GM21447 (cell line): ENCODE data around the gene CAMTA1.
"Not testable (repeated sequence)": the region's sequence is repeated elsewhere in the genome, so short reads cannot be mapped to it uniquely, and the experiment has no call there.

Experiments used
- ATAC-seq: cut with Tn5 transposase; IDR thresholded peaks from one replicate; pipeline ENCODE4 v1.9.1; 2021; ENCODE audit not compliant: unreplicated experiment

The CAMTA1 gene

DNA sequence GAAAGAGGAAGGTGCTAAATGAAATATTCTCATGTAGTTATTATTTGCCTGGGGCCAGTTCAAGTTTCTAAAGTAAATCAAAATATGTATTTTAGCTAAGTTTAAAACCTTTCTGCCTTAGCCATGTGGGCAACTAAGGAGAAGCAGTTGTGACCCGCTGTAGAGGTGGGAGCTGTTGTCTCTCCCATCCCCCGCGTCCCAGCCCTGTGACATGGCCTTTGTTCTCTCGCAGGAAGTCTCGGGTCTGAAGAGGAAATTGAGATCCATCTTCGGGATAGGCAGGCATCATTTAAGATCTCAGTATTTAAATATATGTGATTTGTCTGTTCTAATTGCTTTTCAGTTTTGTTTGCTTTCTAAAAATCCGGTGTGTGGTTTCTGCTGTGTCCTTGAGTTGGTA, 121.5 kb downstream of the CAMTA1 start:
- no peak for ATAC-seq

DNA sequence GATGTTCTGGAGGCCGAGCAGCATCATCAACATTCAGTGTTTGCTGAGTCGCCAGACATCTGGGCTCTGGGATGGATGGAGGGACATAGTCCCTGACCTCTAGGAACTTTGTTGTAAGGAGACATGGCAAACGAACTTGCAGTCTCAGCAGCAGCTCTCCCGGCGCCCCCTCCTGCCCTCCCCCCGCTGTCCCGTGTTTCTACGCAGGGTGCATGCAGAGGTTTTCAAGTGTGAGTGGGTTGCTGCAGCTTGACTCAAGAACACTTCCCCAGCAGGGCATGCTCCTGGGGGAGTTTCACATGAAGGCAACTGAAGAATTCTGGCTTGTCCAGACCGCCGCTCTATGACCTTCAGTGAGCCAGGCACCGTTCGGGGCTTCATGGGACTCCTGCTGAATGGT, 121.9 kb downstream of the CAMTA1 start:
- no peak for ATAC-seq

DNA sequence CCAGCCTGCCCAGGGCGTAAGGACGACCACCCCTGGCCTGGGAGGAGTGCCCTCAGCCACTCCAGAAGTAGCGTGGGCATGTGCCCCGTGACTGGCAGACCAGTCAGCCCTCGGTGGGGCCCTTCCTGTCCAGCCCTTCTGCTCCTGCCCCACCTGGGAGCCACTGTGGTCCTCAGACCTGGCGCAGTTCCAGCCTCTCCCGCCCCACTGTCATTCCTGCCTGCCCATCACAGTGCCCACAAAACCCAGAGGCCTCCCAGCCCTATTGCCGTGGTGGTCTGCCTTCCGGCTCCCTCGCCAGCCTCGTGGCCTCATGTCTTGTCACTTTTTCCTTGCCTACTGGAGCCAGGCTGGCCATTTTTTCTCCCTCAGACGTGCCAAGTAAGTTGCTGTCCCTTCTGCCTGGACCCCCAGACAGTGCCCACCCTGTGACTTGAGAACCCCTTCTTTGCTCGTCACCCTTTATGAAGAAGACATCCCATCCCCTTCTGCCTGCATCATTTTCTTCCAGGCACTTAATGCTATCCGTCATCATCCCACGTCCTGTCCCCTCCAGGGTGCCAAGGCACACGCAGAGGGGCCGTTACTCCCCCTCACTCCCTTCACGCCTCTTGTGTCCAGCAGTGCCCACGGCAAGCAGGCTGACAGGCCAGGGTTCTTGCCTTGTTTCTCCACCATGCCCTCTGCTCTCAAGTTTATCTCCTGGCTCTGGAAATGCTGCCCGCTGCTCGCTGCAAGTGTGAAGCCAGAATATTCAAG, 122.6 kb downstream of the CAMTA1 start:
- ATAC-seq = no peak

DNA sequence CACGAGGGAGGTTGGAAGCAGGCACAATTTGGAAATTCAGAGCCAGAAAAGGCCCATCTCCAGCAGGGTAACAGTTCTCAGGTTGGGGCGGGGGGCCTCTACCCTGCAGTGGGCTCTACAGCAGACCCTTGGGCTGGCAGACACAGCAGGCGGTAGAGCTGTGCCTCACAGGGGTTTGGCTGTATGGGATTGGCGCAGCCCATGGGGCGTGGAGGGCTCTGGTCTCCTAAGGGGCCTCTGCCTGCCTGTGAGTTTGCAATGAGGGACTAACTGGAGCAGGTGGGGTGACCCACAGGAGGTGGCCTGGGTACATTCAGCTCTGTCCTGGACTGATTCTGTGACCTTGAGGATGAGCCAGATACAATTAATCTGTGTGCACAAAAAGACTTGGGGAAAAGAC, 124.1 kb downstream of the CAMTA1 start:
- ATAC-seq = no peak

DNA sequence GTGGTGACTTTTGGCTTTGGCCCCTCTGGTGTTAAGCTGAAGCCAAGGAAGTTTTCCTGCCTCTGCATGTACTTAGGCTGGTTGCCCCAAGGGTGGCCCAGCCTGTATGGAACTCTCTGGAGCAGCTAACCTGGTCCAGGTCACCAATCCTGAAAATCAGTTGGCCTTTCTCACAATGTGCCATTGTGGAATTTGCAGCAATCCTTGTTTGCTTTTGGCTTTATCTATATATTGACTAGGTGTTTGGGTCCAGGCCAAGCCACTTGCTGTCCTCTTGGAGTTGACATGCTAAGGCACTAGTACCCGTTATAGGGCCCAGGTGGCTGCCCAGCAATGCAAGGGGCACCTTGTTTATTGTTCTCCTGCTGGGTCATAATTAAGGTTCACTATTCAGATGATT, 124.6 kb downstream of the CAMTA1 start:
- ATAC-seq = no peak

DNA sequence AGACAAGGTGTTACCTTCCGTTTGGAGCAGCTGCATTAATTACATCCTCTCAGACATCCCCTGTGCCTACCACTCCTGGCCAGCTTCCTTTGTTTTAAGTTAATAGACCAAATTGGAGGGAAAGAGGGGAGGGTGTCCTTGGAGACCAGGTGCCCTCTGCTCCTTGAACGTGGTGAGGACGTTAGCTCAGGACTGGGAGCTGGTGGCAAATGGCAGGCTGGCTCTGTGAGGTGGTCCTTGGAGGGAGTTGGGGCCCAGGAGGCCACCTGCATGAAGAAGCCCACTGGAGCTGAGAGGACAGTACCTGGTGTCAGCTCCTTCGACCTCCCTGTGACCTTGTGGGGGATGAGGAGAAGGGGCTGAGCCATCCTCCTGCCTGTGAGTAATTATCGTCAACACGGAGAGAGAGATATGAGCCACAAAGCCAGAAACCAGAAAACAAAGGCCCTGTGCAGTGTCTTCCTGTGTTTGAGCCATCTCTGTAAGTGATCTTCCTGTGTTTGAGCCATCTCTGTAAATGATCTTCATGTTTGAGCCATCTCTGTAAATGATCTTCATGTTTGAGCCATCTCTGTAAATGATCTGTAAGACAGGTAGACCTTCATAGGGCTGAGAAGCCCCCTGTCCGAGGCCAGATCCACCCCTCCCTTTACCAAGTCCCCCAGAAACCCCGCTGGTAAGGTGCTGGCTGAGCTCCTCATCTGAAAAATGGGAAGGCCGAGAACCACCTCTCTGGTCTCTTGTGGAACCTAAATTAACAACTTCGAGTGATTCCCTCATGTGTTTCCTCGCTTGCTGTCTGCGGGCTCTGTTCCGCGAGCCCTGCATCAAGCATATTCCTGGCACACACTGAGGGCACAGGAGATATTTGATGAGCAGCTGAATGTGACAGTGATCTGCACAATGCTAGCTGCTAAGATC, 126.0 kb downstream of the CAMTA1 start:
- ATAC-seq = no peak

DNA sequence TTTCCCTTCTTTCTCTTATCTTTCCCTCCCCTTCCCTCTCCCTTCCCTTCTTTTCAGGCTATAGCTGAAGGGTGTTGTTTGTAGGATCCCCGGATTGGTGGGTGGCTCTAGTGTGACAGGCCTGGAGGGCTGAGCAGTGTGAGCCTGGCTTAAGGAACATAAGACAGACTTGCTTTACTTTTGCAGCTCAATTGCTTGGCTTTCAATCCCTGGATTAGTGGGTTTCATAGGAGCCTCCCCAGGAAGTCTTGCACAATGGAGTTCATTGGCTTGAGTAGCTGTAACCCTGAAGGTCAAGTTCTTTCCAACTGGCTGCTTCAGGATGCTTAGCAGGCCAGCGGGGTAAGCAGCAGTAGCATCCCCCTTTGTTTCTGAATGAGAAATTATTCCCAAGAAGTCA, 126.7 kb downstream of the CAMTA1 start:
- ATAC-seq = no peak

DNA sequence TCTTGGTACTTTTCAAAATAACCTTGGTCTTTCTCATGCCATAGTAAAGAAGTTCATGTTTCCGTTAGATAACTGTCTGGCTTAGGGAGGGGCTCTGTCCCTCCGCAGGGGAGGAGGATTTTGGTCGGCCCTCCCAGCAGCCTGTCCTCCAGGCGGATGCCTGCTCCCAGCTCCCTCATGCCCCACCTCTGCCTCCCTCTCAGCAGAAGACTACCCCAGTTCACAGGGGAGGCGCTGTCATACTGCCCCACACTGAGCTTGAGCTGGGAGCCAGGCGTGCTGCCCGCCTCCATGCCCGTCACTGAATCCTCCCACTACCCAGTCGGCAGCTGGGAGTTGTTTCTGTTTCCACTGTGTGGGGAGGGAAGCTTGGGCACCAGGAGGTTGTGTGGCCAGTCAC, 127.3 kb downstream of the CAMTA1 start:
- no peak for ATAC-seq

DNA sequence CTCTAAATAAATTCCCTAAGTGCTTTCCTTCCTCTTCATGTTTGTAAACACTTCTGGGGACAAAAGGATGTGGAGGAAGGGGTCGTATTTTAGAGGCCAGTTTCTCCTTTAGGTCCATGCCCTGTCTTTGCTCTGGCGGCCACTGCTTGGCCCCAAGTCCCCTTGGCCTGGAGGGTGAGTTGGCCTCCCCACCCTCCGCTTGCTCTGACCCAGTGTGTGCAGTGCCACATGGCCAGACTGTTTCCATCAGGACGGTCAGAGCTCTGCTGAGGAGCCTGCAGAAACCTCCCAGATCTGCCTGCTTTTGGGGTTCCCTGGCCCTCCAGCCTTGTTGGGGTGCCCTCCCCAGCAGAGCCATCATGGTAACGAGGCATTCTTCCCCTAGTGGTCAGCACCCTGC, 127.8 kb downstream of the CAMTA1 start:
- no peak for ATAC-seq

DNA sequence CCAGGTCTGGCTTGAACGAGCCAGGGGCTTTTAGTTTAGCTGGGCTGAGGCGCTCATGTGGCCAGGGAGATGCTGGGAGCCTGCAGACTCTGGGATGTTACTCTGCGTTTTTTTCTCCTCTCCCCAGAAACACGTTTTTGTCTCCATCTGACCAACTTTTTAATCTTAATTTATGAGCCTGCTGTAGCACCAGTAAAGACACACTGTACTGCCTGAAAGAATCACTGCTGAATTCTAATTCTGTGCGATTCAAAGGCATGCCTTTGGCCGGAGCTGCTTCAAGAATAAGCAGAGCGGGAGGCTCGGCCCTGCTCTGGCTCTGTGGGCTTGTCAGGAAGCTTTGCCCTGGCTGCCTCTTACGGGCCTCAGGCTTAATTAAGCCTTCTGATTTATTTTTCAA, 129.5 kb downstream of the CAMTA1 start:
- no peak for ATAC-seq

DNA sequence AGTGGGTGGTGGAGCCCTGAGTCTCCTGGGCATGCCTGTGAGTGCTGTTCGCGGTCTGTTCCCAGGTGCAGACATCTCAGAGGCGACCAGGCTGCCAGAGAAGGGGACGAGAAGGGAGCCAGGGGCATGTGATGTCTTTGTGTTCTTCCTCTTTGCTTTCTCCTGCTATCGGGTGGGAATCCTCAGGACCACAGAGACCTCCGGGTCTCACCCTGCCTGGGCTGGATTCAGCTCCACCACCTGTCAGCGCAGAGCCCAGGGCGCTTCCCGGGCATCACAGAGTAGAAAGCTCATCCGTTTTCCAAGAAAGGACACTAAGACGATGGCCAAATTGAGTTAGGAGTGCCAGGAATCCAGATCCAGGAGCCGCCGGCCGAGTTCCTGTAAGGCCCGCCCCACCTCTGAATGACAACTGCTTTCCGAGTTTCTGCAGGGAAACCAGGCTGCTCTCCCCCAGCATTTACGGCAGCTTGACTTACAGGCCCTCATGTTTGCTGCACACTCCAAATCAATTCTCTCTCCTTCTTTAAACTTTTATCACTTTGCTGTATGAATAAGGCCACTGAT, 130.8 kb downstream of the CAMTA1 start:
- no peak for ATAC-seq

DNA sequence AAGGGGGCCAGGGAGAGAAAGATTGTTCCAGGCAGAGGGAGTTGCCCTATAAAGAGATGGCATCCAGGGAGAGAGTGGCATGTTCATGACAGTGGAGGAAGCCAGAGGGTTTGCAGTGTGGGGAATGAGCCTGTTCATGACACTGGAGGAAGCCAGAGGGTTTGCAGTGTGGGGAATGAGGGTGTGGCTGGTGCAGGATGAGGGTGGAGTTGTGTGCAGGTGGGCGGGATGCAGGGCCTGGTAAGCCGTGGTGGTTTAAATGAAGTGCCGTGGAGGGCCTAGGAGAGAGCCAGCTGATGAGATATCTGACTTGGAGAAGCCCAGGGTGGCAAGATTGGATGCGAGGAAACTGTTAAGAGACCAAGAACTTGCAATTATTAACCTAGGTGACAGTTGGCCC, 131.8 kb downstream of the CAMTA1 start:
- ATAC-seq = no peak

DNA sequence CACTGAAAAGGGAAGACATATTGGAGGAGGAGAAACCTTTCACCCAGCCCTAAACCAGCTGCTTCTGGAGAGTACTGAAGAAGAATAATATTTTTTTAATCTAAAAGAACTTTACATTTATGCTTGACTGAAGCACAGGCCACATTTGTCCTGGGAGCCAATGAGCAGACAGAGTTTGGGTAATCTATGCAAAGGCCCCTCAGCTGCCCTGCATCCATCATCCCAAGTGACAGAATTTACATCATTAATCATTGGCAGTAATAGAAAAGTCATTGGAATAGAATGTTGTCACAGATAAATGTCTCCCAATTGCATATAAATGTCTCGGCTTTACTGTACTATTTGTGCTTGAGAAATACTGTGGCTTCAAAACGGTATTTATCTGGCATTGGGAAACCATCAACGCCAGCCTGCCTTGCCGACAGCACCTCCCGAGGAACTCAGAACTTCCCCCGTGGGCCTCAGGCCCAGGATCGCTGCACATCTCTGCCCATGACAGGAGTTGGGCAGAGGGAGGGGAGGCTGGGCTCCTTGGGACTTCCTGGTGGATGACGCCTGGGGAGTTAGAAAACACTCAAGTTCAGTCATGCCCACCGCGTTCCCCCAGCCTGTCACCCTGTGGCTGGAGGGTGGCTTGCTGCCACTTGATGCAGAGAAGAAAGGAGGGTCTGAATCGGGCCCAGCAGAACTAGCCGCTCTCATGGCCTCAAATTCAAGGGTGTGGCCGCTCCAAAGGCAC, 133.1 kb downstream of the CAMTA1 start:
- no peak for ATAC-seq

DNA sequence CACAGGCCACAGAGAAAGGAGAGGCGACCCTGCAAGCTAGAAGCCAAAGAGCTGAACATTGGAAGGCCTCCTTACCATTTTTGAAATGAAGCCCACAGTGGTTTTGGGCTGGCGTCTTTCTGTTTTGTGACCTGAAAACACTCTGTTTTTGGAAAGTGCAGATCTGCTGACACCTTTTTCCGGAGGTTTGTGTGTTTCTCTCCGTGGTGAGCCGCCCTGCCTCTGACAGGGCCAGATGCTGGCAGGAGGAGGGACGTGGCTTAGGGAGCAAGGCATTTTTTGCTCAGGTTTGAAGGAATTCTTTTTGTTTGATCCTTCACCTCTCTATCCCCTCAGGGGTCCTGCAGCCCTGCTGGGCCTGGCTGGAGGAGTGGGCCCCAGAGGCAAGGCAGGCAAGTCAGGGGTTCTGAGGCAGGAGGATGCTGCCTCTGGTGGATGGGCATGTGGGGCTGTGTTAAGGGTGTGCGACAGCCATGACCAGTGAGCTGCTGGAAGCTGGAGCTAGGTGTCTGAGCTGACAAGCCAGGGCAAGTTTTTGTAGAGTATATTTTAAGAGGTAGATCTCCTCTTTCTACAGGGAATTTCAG, 133.8 kb downstream of the CAMTA1 start:
- no peak for ATAC-seq

DNA sequence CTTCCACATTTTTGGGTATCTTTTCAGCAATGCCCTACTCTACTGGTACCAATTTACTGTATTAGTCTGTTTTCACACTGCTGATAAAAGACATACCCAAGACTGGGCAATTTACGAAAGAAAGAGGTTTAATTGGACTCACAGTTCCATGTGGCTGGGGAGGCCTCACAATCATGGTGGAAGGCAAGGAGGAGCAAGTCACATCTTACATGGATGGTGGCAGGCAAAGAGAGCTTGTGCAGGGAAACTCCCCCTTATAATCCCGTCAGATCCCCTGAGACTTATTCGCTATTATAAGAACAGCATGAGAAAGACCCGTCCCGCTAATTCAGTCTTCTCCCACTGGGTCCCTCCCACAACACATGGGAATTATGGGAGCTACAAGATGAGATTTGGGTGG, 136.3 kb downstream of the CAMTA1 start:
- ATAC-seq = not testable (repeated sequence)

DNA sequence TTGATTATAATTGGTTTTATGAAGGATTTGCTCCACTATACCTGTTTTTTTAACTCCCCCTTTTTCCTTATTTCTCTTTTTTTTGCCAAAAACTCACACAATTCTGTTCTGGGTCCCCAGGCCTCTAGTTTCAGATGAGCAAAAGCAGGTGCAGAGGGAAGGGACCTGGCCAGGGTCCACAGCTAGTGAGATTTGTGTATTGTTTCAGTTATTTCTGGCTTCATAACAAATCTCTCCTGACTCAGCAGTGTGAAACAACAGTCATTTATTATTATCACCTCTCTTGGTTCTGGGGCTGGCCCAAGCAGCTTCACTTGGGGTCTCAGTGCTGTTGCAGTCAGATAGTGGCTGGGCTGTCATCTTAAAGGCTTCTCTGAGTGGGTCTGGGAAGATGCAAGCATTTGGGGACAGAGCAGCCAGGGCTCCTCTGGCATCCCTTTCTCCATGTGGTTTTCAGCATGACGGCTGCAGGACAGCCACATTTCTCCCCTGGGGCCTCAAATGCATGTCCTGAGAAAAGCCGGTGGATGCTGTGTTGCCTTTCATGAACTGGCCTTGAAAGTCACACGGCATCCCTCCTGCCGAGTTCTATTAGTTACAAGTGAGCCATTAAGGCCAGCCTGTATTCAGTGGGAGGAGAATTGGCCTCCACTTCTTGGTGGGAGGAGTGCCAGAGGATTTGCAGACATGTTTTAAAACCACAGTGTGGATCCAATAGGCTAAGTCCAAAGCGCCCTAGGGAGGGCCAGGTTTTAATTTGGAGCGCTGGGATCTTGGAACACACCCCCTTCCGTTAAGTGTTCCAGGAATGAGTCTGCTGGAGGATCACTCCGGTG, 137.1 kb downstream of the CAMTA1 start:
- ATAC-seq = no peak

DNA sequence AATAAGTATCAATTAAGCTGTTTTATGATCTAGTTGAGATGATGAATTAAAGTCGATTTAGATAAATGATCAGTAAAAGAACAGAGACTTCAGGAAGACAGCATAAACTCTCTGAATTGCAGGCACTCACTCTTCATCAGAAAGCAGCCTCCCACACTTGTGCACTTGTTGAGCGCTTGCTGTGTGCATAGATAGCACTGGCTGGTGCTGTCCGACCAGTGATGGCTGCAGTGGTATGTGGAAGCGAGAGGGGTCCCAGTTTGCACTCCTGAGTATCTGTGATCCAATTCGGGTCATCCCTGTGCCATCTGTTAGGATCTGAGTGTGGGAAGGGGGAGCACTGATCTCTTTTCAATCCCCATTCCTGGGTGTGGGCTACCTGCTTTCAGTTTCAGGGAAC, 137.8 kb downstream of the CAMTA1 start:
- ATAC-seq = no peak

DNA sequence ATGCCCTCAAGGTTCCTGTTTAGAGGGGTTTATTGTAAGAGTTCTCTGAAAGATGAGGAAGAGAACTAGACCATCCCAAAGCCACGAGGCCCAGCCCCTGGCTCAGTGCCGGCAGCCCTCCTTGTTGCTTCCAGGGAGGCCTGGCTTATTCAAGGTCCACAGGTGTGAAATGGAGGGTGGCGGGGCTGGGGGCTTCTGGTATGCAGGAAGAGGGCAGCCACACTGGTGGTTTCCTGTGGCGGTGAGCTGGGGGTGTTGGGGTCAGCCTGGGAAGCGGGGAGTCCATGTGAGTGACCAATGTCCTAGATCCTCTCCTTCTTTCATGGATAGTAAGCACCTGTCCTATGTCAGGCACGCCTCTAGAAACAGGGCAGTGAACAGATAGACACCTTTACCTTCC, 138.2 kb downstream of the CAMTA1 start:
- no peak for ATAC-seq

DNA sequence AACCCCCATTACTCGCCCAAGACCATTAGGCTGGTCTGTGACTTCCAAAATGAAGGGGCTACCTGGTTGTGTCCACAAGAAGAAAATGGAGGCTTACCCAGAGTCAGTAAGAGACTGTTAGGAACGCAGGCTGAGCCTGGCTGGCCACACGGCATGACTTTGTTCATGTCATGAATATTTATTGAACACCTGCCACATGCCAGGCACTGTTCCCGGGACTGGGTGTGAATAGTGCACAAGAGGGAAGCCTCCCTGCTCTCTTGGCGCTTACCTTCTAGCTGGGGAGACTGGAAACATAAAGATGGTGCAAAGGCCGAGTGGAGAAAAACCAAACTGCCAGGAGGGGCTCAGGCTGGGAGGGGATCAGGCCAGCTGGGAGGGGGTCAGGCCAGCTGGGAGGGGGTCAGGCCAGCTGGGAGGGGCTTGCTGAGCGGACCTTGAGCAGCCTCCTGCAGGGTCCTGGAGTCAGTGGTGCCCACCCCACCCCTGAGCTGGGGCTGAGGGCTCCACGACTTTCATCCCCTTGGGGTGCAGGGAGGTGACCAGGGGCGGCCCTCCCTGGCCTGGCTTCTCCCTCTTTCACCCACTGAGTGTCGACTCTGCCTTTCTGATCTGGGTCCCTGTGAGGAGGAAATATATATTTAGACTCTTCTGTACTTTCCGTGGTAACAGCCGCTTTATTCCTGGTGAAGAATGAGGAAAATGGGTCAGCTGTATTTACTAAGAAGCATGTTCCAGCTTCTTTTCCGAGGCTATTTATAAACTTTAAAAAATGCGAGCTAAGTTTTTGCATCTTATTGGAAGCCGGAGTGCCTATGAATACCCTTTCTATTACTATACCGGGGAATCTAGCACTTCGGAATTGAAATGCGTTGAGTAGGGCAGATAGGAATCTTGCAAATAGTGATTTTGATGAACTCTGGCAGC, 139.0 kb downstream of the CAMTA1 start:
- no peak for ATAC-seq
